NT2/D1 (cell line): ENCODE measurements around the gene LGALS9B.
"Not testable (repeated sequence)": the region's sequence is repeated elsewhere in the genome, so short reads cannot be mapped to it uniquely, and the experiment has no call there.

Experiments used
- YY1 ChIP-seq: IDR thresholded peaks from 2 replicates; pipeline ENCODE4 v1.6.1; 2011; ENCODE audit not compliant: insufficient read length, insufficient read depth
- ZNF274 ChIP-seq: IDR thresholded peaks from 2 replicates; pipeline ENCODE4 v1.6.1; 2011; ENCODE audit warnings: mild to moderate bottlenecking, low read depth, low read length

- TF ChIP-seq YY1, ZNF274: not testable (repeated sequence)
Measured at GRCh38 chr17:20462158-20462557, 5.2 kb downstream of the LGALS9B start.
